ENCODE data around the gene CFAP46.

The CFAP46 gene

DNA sequence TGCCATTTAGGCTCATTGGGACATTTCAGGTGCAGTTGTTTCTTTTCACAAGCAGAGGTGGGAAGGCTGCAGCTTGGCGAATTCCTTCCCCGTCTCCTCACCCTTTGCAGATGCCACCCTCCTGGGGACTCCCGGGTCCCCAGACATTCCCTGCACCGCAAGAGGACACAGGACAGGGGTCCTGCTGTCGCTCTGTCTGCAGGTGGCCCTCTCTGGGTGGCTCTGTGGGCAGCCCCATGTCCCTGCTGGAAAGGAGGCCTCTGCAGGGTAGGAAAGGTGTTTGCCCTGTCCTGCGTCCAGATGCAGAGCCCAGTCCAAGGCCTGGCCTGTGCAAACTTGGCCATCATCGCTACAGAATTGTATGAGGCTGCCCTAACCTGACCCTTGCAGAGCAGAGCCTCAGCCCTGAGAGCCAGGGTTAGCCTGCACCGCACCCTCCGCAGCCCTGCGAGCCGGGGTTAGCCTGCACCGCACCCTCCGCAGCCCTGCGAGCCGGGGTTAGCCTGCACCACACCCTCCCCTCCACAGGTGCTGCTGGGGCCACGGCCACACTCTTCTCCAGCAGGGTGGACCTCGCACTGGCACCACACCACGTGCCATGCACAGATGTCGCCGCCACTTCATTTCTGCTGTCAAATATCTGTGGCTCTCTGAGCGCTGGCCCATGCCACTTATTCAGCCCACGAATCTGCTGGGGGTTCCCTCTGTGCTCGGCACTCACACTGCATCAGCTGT, 61.0 kb downstream of the CFAP46 start:
- Histone ChIP-seq H3K27ac (ENCODE audit: low read depth, low read length) (no peak overlapping the region), H3K4me3 (ENCODE audit: low read depth in 1 of 5, low read length in 5 of 5) (no peak overlapping the region), H3K9me3 (ENCODE audit: control insufficient read depth in 5 of 5, low read length in 5 of 5) (no peaks in the 10 kb centered on the region), H3K4me1 (ENCODE audit: control insufficient read depth in 5 of 5, insufficient read depth in 5 of 5, low read length in 5 of 5) (peaks cover 0 to 6% (median 4%) of the 10 kb centered on the region in 5 donors), H3K9ac (ENCODE audit: low read length in 5 of 5) (no peak overlapping the region), H3K27me3 (ENCODE audit: control insufficient read depth in 5 of 5, insufficient read depth in 4 of 5, low read length in 5 of 5) (peaks cover 21 to 54% (median 45%) of the 10 kb centered on the region in 5 donors), H3K36me3 (ENCODE audit: control insufficient read depth in 5 of 5, insufficient read depth in 5 of 5, low read length in 5 of 5) (no peaks in the 10 kb centered on the region)

- Histone ChIP-seq H3K9me3 (ENCODE audit: control insufficient read depth in 5 of 5, low read length in 5 of 5) (peaks cover 0 to 2% (median 2%) of the 10 kb centered on the region in 5 donors), H3K4me3 (ENCODE audit: low read depth in 1 of 5, low read length in 5 of 5) (no peak overlapping the region), H3K9ac (ENCODE audit: low read length in 5 of 5) (no peak overlapping the region), H3K4me1 (ENCODE audit: control insufficient read depth in 5 of 5, insufficient read depth in 5 of 5, low read length in 5 of 5) (peaks cover 0 to 6% (median 4%) of the 10 kb centered on the region in 5 donors), H3K27ac (ENCODE audit: low read depth, low read length) (no peak overlapping the region), H3K36me3 (ENCODE audit: control insufficient read depth in 5 of 5, insufficient read depth in 5 of 5, low read length in 5 of 5) (no peaks in the 10 kb centered on the region), H3K27me3 (ENCODE audit: control insufficient read depth in 5 of 5, insufficient read depth in 4 of 5, low read length in 5 of 5) (peaks cover 21 to 58% (median 51%) of the 10 kb centered on the region in 5 donors)
Measured at GRCh38 chr10:132880128-132880981, 62.0 kb downstream of the CFAP46 start.

- Histone ChIP-seq H3K27me3 (ENCODE audit: control insufficient read depth in 5 of 5, insufficient read depth in 4 of 5, low read length in 5 of 5) (peaks cover 21 to 59% (median 51%) of the 10 kb centered on the region in 5 donors), H3K9ac (ENCODE audit: low read length in 5 of 5) (no peak overlapping the region), H3K9me3 (ENCODE audit: control insufficient read depth in 5 of 5, low read length in 5 of 5) (peaks cover 0 to 6% (median 2%) of the 10 kb centered on the region in 5 donors), H3K4me3 (ENCODE audit: low read depth in 1 of 5, low read length in 5 of 5) (no peak overlapping the region), H3K36me3 (ENCODE audit: control insufficient read depth in 5 of 5, insufficient read depth in 5 of 5, low read length in 5 of 5) (no peaks in the 10 kb centered on the region), H3K4me1 (ENCODE audit: control insufficient read depth in 5 of 5, insufficient read depth in 5 of 5, low read length in 5 of 5) (peaks cover 0 to 6% (median 4%) of the 10 kb centered on the region in 5 donors), H3K27ac (ENCODE audit: low read depth, low read length) (no peak overlapping the region)
Measured at GRCh38 chr10:132879408-132880127, 62.8 kb downstream of the CFAP46 start.

- no peaks in the 10 kb centered on the region for H3K36me3 ChIP-seq (ENCODE audit: control insufficient read depth in 5 of 5, insufficient read depth in 5 of 5, low read length in 5 of 5)
- H3K4me3 ChIP-seq (ENCODE audit: low read depth in 1 of 5, low read length in 5 of 5) = no peak overlapping the region
- peaks cover 0 to 6% (median 2%) of the 10 kb centered on the region in 5 donors for H3K9me3 ChIP-seq (ENCODE audit: control insufficient read depth in 5 of 5, low read length in 5 of 5)
- no peak overlapping the region for H3K9ac ChIP-seq (ENCODE audit: low read length in 5 of 5)
- H3K27me3 ChIP-seq (ENCODE audit: control insufficient read depth in 5 of 5, insufficient read depth in 4 of 5, low read length in 5 of 5) = peaks cover 21 to 56% (median 51%) of the 10 kb centered on the region in 5 donors
- H3K4me1 ChIP-seq (ENCODE audit: control insufficient read depth in 5 of 5, insufficient read depth in 5 of 5, low read length in 5 of 5) = peaks cover 0 to 6% (median 4%) of the 10 kb centered on the region in 5 donors
- no peak overlapping the region for H3K27ac ChIP-seq (ENCODE audit: low read depth, low read length)
Measured at GRCh38 chr10:132878730-132879407, 63.5 kb downstream of the CFAP46 start.

- Histone ChIP-seq H3K4me3 (ENCODE audit: low read depth in 1 of 5, low read length in 5 of 5) (no peak overlapping the region), H3K27ac (ENCODE audit: low read depth, low read length) (no peak overlapping the region), H3K9me3 (ENCODE audit: control insufficient read depth in 5 of 5, low read length in 5 of 5) (peaks cover 0 to 6% (median 2%) of the 10 kb centered on the region in 5 donors), H3K27me3 (ENCODE audit: control insufficient read depth in 5 of 5, insufficient read depth in 4 of 5, low read length in 5 of 5) (peaks cover 21 to 55% (median 45%) of the 10 kb centered on the region in 5 donors), H3K36me3 (ENCODE audit: control insufficient read depth in 5 of 5, insufficient read depth in 5 of 5, low read length in 5 of 5) (no peaks in the 10 kb centered on the region), H3K9ac (ENCODE audit: low read length in 5 of 5) (no peak overlapping the region), H3K4me1 (ENCODE audit: control insufficient read depth in 5 of 5, insufficient read depth in 5 of 5, low read length in 5 of 5) (peaks cover 0 to 6% (median 4%) of the 10 kb centered on the region in 5 donors)
Measured at GRCh38 chr10:132878091-132878729, 64.2 kb downstream of the CFAP46 start.

- Histone ChIP-seq H3K4me1 (ENCODE audit: control insufficient read depth in 5 of 5, insufficient read depth in 5 of 5, low read length in 5 of 5) (peaks cover 0 to 6% (median 4%) of the 10 kb centered on the region in 5 donors), H3K36me3 (ENCODE audit: control insufficient read depth in 5 of 5, insufficient read depth in 5 of 5, low read length in 5 of 5) (no peaks in the 10 kb centered on the region), H3K27me3 (ENCODE audit: control insufficient read depth in 5 of 5, insufficient read depth in 4 of 5, low read length in 5 of 5) (peaks cover 21 to 55% (median 48%) of the 10 kb centered on the region in 5 donors), H3K4me3 (ENCODE audit: low read depth in 1 of 5, low read length in 5 of 5) (no peak overlapping the region), H3K27ac (ENCODE audit: low read depth, low read length) (no peak overlapping the region), H3K9ac (ENCODE audit: low read length in 5 of 5) (no peak overlapping the region), H3K9me3 (ENCODE audit: control insufficient read depth in 5 of 5, low read length in 5 of 5) (peaks cover 0 to 6% (median 2%) of the 10 kb centered on the region in 5 donors)
Measured at GRCh38 chr10:132877473-132877872, 64.9 kb downstream of the CFAP46 start.

DNA sequence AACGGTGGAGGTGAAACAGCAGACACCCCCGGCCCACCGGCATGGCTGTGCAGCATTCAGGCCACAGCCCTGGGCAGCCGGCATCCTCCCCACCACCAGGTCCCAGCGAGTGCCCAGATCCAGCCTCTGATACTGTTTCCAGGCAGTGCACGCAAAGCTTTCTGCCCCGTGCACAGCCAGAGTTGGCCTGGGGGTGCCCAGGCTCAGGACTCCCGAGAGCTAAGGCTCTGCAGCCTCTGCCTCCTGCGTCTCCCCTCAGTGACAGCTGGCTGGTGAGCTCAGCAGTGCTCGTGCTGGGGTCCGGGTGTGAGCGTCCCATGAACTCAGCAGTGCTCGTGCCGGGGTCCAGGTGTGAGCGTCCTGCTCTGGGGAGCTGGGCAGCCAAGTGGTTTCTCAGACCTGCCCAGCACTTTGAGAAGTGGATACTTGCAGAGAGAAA, 65.4 kb downstream of the CFAP46 start:
- no peaks in the 10 kb centered on the region for H3K36me3 ChIP-seq (ENCODE audit: control insufficient read depth in 5 of 5, insufficient read depth in 5 of 5, low read length in 5 of 5)
- H3K27me3 ChIP-seq (ENCODE audit: control insufficient read depth in 5 of 5, insufficient read depth in 4 of 5, low read length in 5 of 5) = peaks cover 21 to 56% (median 48%) of the 10 kb centered on the region in 5 donors
- H3K9ac ChIP-seq (ENCODE audit: low read length in 5 of 5) = no peak overlapping the region
- no peak overlapping the region for H3K27ac ChIP-seq (ENCODE audit: low read depth, low read length)
- no peak overlapping the region for H3K4me3 ChIP-seq (ENCODE audit: low read depth in 1 of 5, low read length in 5 of 5)
- peaks cover 0 to 6% (median 4%) of the 10 kb centered on the region in 5 donors for H3K4me1 ChIP-seq (ENCODE audit: control insufficient read depth in 5 of 5, insufficient read depth in 5 of 5, low read length in 5 of 5)
- peaks cover 0 to 6% (median 2%) of the 10 kb centered on the region in 5 donors for H3K9me3 ChIP-seq (ENCODE audit: control insufficient read depth in 5 of 5, low read length in 5 of 5)

GRCh38 chr10:132876131-132876860, 66.1 kb downstream of the CFAP46 start:
- peaks cover 0 to 6% (median 2%) of the 10 kb centered on the region in 5 donors for H3K9me3 ChIP-seq (ENCODE audit: control insufficient read depth in 5 of 5, low read length in 5 of 5)
- peaks cover 0 to 6% (median 4%) of the 10 kb centered on the region in 5 donors for H3K4me1 ChIP-seq (ENCODE audit: control insufficient read depth in 5 of 5, insufficient read depth in 5 of 5, low read length in 5 of 5)
- H3K9ac ChIP-seq (ENCODE audit: low read length in 5 of 5) = no peak overlapping the region
- H3K27ac ChIP-seq (ENCODE audit: low read depth, low read length) = no peak overlapping the region
- peaks cover 21 to 50% (median 44%) of the 10 kb centered on the region in 5 donors for H3K27me3 ChIP-seq (ENCODE audit: control insufficient read depth in 5 of 5, insufficient read depth in 4 of 5, low read length in 5 of 5)
- no peak overlapping the region for H3K4me3 ChIP-seq (ENCODE audit: low read depth in 1 of 5, low read length in 5 of 5)
- H3K36me3 ChIP-seq (ENCODE audit: control insufficient read depth in 5 of 5, insufficient read depth in 5 of 5, low read length in 5 of 5) = no peaks in the 10 kb centered on the region

All from subcutaneous abdominal adipose tissue (tissue), 5 donors.